Heart right ventricle (tissue), 16 donors: ENCODE results near the gene EMC7. TPM values are rescaled to one million over a fixed set of nuclear protein-coding genes. Genes with fewer than 3 reads are reported as not detected.
A peak's percentile ranks its signal among the peaks of the same experiment; 100 is the strongest.

Experiments
- ATAC-seq, 8 donors: fragments of 200-7000 bp; cut with Tn5 transposase; one replicate each; pipeline ENCODE4 v1.9.1; 2020; ENCODE audit warnings: mild to moderate bottlenecking in 8 of 8, moderate library complexity in 8 of 8, moderate number of reproducible peaks in 1 of 8
- DNase-seq, 2 donors: peaks; one replicate each; pipeline ENCODE4 v3.0.0-alpha.2; 2020
- H3K27ac ChIP-seq, 10 donors: fragments of 200-600 bp; sonication (generic) in 2 of 10; one replicate each; pipeline versions ENCODE4 v1.5.0 to v1.8.0; 2020 to 2022; ENCODE audit warnings: mild to moderate bottlenecking in 3 of 10
- H3K27me3 ChIP-seq, 7 donors: fragments of 200-600 bp; one replicate each; pipeline ENCODE4 v1.8.0; 2021 to 2022; ENCODE audit warnings: mild to moderate bottlenecking in 2 of 7
- H3K36me3 ChIP-seq, 9 donors: fragments of 200-600 bp; sonication (generic) in 1 of 9; one replicate each; pipeline versions ENCODE4 v1.5.0 to v1.8.0; 2020 to 2022; ENCODE audit warnings: mild to moderate bottlenecking in 2 of 9
- H3K4me1 ChIP-seq, 9 donors: fragments of 200-600 bp; sonication (generic) in 1 of 9; one replicate each; pipeline versions ENCODE4 v1.5.0 to v1.8.0; 2020 to 2022; ENCODE audit warnings: mild to moderate bottlenecking in 4 of 9
- H3K4me3 ChIP-seq, 10 donors: fragments of 200-600 bp; sonication (generic) in 2 of 10; one replicate each; pipeline versions ENCODE4 v1.5.0 to v1.8.0; 2020 to 2022; ENCODE audit warnings: mild to moderate bottlenecking in 7 of 10, moderate library complexity in 2 of 10
- H3K9me3 ChIP-seq, 11 donors: fragments of 200-600 bp in 10 of 11; sonication (generic) in 2 of 11; one replicate each; pipeline versions ENCODE4 v1.5.0 to v1.8.0; 2013 to 2022; ENCODE audit warnings: mild to moderate bottlenecking in 2 of 11, control low read depth in 1 of 11, moderate library complexity in 1 of 11
- WGBS, 2 donors: extraction: QIAGEN DNeasy Blood & Tissue Kit; methylation state at CpG; one replicate each; pipeline ENCODE4 v1.1.7; 2013; ENCODE audit warnings: inconsistent platforms in 1 of 2; 5-methylcytosine and 5-hydroxymethylcytosine counted together
- intact Hi-C, 10 donors: fragments of 100-400 bp; cut with DNase I; formaldehyde crosslinking; loops; one replicate each; pipeline versions ENCODE4 v1.11.1 to v1.14.2; 2022
- long read RNA-seq, 3 donors: library from polyadenylated mRNA; unstranded; transcript quantifications; one replicate each; pipeline ENCODE4 v2.0.0, GENCODE V29; 2020 to 2021
- polyA plus RNA-seq, 2 donors: library from polyadenylated mRNA; stranded (reverse); fragments of 200-250 nt; gene quantifications; one replicate each; pipeline ENCODE4 v1.2.3, GENCODE V29; 2013
- total RNA-seq, 10 donors: library from RNA; stranded (reverse); fragmentation: NEBNext Ultra II Directional in 3 of 10; extraction: Animal tissue kit (Norgen Biotek cat#: 25700) in 3 of 10; gene quantifications; one replicate each; pipeline versions ENCODE4 v1.2.1 to v1.2.4, GENCODE V29; 2021 to 2023
- TF ChIP-seq, protein P1 (sequence below), 9 donors: fragments of 200-600 bp; sonication (generic) in 2 of 9; IDR thresholded peaks; one replicate each; pipeline versions ENCODE4 v1.5.0 to v1.8.0; 2021 to 2022; ENCODE audit warnings: antibody characterized with exemption in 9 of 9, mild to moderate bottlenecking in 5 of 9, moderate library complexity in 1 of 9
- donor health status: Arrhythmogenic right ventricular cardiomyopathy.
- donor health status: ischemic (EF 13 %, LVEDD 7.1; RV severe dilation, severe dysfunction).
- donor health status: healthy with polysubstance abuse.
- donor health status: DM: no; HTN: yes; CAD: no.
- donor health status: DM: no; HTN: no; CAD: no.
- donor health status: ischemic (EF 25% LVEDD 6.9; RV normal size, moderate dysfunction).
- donor health status: ischemic (EF 25% LVEDD 5.7; RV mildly dilated, moderate dysfunction).
- donor health status: healthy.
- donor health status: DM: yes; HTN: yes; CAD: no.
- donor health status: Ischemic cardiomyopathy.
- donor health status: ischemic (EF 35%, LVEDD 5.7; RV mildly dilated, moderate dysfunction).
- donor health status: nonischemic (EF 11% LVEDD 7.7; RV severe dilation, severe dysfunction).
- donor health status: DM: yes; HTN: yes; CAD: no.
- donor health status: PGD.
- donor health status: ischemic (EF 29% LVEDD 5.4; RV normal size, mild dysfunction).
- donor health status: nonischemic (EF 23%, LVEDD 6.1; RV moderate dilation, normal function).

The EMC7 gene
- 100 to 1,000 TPM in 1 of 10 donors, 10 to 100 TPM in 9; 49.9 to 110 (median 61.4) TPM for total RNA-seq
- polyA plus RNA-seq = 100 to 1,000 TPM in 1 of 2 donors, 10 to 100 TPM in 1; 49.4 to 150 TPM
- long read RNA-seq, donor 1, transcript EMC7-201 (5 exons, 1,155 nt) = major isoform, 64 of 70 reads
- long read RNA-seq, donor 1, partial matches to known transcripts = 1 of 70 reads
- long read RNA-seq, donor 1, other reads (novel, unspliced or antisense) = 5 of 70 reads
- long read RNA-seq, donor 2, transcript EMC7-201 (5 exons, 1,155 nt) = major isoform, 66 of 78 reads
- long read RNA-seq, donor 2, partial matches to known transcripts = 3 of 78 reads
- long read RNA-seq, donor 2, other reads (novel, unspliced or antisense) = 9 of 78 reads
- long read RNA-seq, donor 3, transcript EMC7-201 (5 exons, 1,155 nt) = major isoform, 87 of 93 reads
- long read RNA-seq, donor 3, partial matches to known transcripts = 2 of 93 reads
- long read RNA-seq, donor 3, other reads (novel, unspliced or antisense) = 2 of 93 reads

DNA sequence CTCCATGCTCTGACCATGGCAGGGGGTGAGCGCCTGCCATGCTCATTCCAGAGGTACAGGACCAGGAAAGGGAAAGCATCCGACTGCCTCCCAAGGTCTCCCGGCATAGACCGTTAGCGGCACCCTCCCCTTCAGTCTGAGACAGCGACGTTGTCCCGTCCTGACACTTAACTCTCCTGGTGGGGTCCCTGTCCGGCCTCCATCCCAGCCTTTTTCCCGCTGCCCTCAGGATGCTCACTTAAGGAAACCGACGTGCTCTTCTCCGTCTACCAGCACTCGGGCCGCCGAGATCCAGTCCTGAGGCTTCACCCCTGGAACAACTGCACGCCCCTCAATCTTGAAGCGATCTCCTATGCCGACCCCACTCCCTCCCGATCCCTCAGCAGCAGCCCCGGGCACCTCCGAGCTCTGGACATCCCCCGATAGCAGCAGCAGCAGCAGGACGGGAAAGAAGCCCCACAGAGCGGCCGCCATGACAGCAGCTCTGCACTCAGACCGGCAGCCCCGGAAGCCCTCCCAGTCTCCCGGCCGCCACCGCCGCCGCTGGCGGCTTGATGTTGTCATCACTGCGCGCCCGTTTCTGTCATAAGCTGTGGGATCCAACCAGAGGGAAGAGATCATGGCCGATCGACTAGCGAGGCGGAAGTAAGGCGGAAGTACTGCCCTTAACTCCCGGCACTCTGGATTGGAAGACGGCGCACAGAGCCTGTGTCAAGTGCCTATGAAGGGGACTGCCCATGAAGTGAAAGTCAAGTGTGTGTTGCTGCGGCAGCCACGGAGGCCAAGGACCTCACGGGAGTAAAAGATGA is at the start of gene EMC7, which contains the start of gene PGBD4:
Gene EMC7 (minus strand): TSS at position 497 of the 809 bp plus-strand sequence. CDS start 23 bp downstream, at position 474.
Gene PGBD4 (plus strand): TSS at position 718 of the 809 bp plus-strand sequence. CDS start 449 bp downstream, outside the sequence.
- Histone ChIP-seq H3K9me3 (peaks cover 0 to 4% (median 0%) of the 10 kb centered on the region in 11 donors), H3K27ac (peak within 1 kb of the TSS; percentile 62 to 93 (median 84)), H3K4me1 (peaks cover 3 to 43% (median 31%) of the 10 kb centered on the region in 9 donors), H3K27me3 (no peaks in the 10 kb centered on the region), H3K36me3 (no peaks in the 10 kb centered on the region), H3K4me3 (peak within 1 kb of the TSS; percentile 63 to 98 (median 86))
- peak; percentile 99 to 100 (median 100) for ATAC-seq
- TF ChIP-seq, protein P1, sequence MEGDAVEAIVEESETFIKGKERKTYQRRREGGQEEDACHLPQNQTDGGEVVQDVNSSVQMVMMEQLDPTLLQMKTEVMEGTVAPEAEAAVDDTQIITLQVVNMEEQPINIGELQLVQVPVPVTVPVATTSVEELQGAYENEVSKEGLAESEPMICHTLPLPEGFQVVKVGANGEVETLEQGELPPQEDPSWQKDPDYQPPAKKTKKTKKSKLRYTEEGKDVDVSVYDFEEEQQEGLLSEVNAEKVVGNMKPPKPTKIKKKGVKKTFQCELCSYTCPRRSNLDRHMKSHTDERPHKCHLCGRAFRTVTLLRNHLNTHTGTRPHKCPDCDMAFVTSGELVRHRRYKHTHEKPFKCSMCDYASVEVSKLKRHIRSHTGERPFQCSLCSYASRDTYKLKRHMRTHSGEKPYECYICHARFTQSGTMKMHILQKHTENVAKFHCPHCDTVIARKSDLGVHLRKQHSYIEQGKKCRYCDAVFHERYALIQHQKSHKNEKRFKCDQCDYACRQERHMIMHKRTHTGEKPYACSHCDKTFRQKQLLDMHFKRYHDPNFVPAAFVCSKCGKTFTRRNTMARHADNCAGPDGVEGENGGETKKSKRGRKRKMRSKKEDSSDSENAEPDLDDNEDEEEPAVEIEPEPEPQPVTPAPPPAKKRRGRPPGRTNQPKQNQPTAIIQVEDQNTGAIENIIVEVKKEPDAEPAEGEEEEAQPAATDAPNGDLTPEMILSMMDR (IDR thresholded peaks at IDR 0.05) = no peak
- 0% methylated on average over 48 of the region's 48 CpGs for whole genome bisulfite sequencing, 2 donors
- peak; percentile 98 to 99 for DNase-seq
- intact Hi-C loops = loop anchor here in 8 of 10 donors (1.0 to 10.0 kb wide), 9 partner anchors 39 to 266 kb away; partner anchors contain the start of genes LPCAT4 (in 4 of the 8), AVEN (in 1 of the 8), EMC4 (in 1 of the 8) and KATNBL1 (in 1 of the 8)

DNA sequence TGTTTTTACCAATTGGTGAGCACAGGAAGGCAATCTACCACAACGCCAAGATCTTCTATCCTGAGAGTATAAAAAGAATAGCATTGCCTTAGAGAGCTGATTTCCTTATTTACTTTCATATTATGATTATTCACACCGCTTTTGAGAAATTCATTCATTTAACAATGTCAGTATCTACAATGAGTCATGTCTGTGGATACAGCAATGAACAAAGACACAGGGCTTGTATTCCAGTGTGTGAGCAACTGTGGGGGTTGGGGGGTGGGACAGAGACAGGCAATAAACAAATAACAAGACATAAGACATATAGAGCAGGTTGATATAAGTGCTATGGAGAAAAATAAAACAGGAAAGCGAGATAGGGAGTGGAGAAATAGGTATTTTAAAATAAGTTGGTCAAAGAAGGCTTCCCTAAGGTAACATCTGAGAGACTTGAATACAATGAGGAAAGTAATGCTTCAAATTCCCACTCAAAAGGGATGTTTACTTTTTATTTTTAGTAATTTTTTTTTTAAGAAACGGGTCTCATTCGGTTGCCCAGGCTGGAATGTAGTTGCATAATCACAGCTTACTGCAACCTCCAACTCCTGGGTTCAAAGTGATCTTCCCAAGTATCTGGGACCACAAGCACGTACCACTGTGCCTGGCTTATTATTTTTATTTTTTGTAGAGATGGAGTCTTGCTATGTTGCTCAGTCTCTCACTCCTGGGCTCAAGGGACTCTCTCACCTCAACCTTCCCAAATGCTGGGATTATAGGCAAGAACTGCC is 45.9 kb upstream of the EMC7 start:
- TF ChIP-seq, protein P1 (IDR thresholded peaks at IDR 0.05) = no peak
- ATAC-seq (no peak), DNase-seq (no peak)
- Histone ChIP-seq H3K4me1 (no peaks in the 10 kb centered on the region), H3K4me3 (no peak overlapping the region), H3K27ac (no peak overlapping the region), H3K9me3 (no peaks in the 10 kb centered on the region), H3K36me3 (peaks cover 0 to 100% (median 35%) of the 10 kb centered on the region in 9 donors), H3K27me3 (no peaks in the 10 kb centered on the region)
- 64 to 71% methylated on average over 6 of the region's 6 CpGs for WGBS, 2 donors
- intact Hi-C loops = loop anchor here in 1 of 10 donors (10.0 kb wide), 1 partner anchor 57 kb away; no protein-coding TSS in a partner anchor

DNA sequence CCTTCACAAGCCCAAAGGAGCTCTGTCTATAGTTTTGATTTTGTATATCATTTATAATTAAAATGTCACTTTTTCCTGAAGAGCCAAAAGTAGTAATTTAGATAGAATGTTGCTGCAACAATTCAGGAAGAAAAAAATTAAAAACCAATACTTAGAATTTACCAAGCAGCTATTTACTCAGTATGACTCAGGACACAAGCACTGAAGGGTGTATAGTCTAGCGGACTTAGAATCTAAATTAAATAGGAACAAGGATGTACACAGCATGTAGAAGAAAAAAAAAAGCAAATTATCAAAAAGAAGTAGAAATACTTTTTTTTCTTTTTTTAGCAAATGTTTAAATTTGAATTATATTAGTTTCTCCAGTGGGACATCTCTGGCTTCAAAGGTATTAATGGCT is 31.8 kb upstream of the EMC7 start:
- Histone ChIP-seq H3K27me3 (no peaks in the 10 kb centered on the region), H3K9me3 (no peaks in the 10 kb centered on the region), H3K36me3 (peaks cover 0 to 22% (median 0%) of the 10 kb centered on the region in 9 donors), H3K27ac (no peak overlapping the region), H3K4me3 (no peak overlapping the region), H3K4me1 (no peaks in the 10 kb centered on the region)
- ATAC-seq (no peak), DNase-seq (no peak)
- intact Hi-C loops = no loop called here
- 94 to 97% methylated on average over 1 of the region's 1 CpG for WGBS, 2 donors
- TF ChIP-seq, protein P1 (IDR thresholded peaks at IDR 0.05) = no peak
